ENCODE measurements around the gene BMP5. TPM values are rescaled to one million over a fixed set of nuclear protein-coding genes. Genes with fewer than 3 reads are reported as not detected.

The BMP5 gene
- total RNA-seq, 1 experiment from 2014 or later, result 0.48 TPM

DNA sequence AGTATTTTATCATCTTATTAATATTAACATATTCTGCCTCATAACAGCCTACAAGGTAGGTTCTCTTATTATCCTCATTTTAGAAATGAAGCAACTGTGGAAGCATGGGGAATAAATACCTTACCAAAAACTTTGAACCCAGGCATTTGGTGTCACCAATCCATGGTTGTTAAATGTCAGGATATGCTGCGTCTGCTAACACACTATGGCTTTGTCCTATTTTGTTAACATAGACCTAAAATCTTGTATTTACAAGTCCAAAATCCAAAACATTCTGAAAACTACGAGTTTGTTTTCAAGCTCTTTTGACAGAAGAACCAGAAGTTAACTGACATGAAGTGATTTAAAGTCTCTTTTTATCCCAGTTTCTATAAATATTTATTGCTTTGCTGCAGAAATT, 53.4 kb downstream of the BMP5 start:
- H3K4me3 Mint-ChIP-seq (ENCODE audit: unreplicated experiment), result no peak overlapping the region
- no peaks in the 10 kb centered on the region for H3K27me3 Mint-ChIP-seq (ENCODE audit: insufficient read depth, unreplicated experiment)
- H3K27ac Mint-ChIP-seq (ENCODE audit: unreplicated experiment), result no peak overlapping the region
- no peaks in the 10 kb centered on the region for H3K36me3 Mint-ChIP-seq (ENCODE audit: insufficient read depth, unreplicated experiment)
- no peak for DNase-seq
- ChIA-PET CTCF (no interaction called here), POLR2A (no interaction called here)
- intact Hi-C loops (cut with micrococcal nuclease; ENCODE audit: unreplicated experiment), result no loop called here
- H3K9me3 ChIP-seq, result no peaks in the 10 kb centered on the region; the same call in 1 of the 2 replicates
- peaks cover 23% of the 10 kb centered on the region for H3K4me1 ChIP-seq
- no peaks in the 10 kb centered on the region for H3K27me3 ChIP-seq (replicated peaks; ENCODE audit: control insufficient read depth, insufficient read depth, low read length)
- peaks cover 12% of the 10 kb centered on the region for H3K4me1 Mint-ChIP-seq (ENCODE audit: low read depth, unreplicated experiment)
- no peaks in the 10 kb centered on the region for H3K36me3 ChIP-seq (ENCODE audit: control insufficient read depth, insufficient read depth, low read length)
- H3K9me3 Mint-ChIP-seq (ENCODE audit: unreplicated experiment), result no peaks in the 10 kb centered on the region
- no peak overlapping the region for H3K4me3 ChIP-seq (ENCODE audit: low read depth, low read length)
- no TSS peak for BruUV-seq (replicated peaks)
- TF ChIP-seq, protein P1, sequence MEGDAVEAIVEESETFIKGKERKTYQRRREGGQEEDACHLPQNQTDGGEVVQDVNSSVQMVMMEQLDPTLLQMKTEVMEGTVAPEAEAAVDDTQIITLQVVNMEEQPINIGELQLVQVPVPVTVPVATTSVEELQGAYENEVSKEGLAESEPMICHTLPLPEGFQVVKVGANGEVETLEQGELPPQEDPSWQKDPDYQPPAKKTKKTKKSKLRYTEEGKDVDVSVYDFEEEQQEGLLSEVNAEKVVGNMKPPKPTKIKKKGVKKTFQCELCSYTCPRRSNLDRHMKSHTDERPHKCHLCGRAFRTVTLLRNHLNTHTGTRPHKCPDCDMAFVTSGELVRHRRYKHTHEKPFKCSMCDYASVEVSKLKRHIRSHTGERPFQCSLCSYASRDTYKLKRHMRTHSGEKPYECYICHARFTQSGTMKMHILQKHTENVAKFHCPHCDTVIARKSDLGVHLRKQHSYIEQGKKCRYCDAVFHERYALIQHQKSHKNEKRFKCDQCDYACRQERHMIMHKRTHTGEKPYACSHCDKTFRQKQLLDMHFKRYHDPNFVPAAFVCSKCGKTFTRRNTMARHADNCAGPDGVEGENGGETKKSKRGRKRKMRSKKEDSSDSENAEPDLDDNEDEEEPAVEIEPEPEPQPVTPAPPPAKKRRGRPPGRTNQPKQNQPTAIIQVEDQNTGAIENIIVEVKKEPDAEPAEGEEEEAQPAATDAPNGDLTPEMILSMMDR (IDR thresholded peaks at IDR 0.05; ENCODE audit: insufficient read depth in 1 of 2, low read depth in 1 of 2, low read length in 1 of 2, severe bottlenecking in 1 of 2, unreplicated experiment in 1 of 2), result no peak

DNA sequence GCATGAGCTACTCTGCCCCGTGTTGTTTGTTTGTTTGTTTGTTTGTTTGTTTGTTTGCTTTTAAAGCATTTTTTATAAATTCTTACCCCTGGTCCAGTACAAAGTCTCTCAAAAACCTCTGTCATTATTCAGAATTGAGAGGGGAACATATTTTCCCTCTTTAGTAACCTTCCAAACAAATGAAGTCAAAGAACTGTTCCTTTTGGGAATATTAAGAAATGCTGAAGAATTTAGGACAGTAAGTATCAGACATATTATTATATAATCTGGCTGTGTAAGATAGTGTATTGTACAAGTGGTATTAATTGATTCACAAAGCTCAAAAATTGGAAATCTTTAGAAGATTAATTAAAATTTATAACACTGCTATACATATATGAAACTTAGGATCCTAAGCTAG, 54.7 kb downstream of the BMP5 start:
- Mint-ChIP-seq H3K4me3 (ENCODE audit: unreplicated experiment) (no peak overlapping the region), H3K36me3 (ENCODE audit: insufficient read depth, unreplicated experiment) (no peaks in the 10 kb centered on the region), H3K27me3 (ENCODE audit: insufficient read depth, unreplicated experiment) (no peaks in the 10 kb centered on the region), H3K4me1 (ENCODE audit: low read depth, unreplicated experiment) (peaks cover 7% of the 10 kb centered on the region), H3K27ac (ENCODE audit: unreplicated experiment) (no peak overlapping the region), H3K9me3 (ENCODE audit: unreplicated experiment) (no peaks in the 10 kb centered on the region)
- intact Hi-C loops (cut with micrococcal nuclease; ENCODE audit: unreplicated experiment), result no loop called here
- DNase-seq, result no peak
- ChIA-PET POLR2A (no interaction called here), CTCF (no interaction called here)
- Histone ChIP-seq H3K4me1 (peaks cover 14% of the 10 kb centered on the region), H3K36me3 (ENCODE audit: control insufficient read depth, insufficient read depth, low read length) (no peaks in the 10 kb centered on the region), H3K9me3 (no peaks in the 10 kb centered on the region; the same call in 1 of the 2 replicates), H3K27me3 (replicated peaks; ENCODE audit: control insufficient read depth, insufficient read depth, low read length) (no peaks in the 10 kb centered on the region), H3K4me3 (ENCODE audit: low read depth, low read length) (no peak overlapping the region)
- BruUV-seq (replicated peaks), result no TSS peak
- TF ChIP-seq, protein P1 (IDR thresholded peaks at IDR 0.05; ENCODE audit: insufficient read depth in 1 of 2, low read depth in 1 of 2, low read length in 1 of 2, severe bottlenecking in 1 of 2, unreplicated experiment in 1 of 2), result no peak

DNA sequence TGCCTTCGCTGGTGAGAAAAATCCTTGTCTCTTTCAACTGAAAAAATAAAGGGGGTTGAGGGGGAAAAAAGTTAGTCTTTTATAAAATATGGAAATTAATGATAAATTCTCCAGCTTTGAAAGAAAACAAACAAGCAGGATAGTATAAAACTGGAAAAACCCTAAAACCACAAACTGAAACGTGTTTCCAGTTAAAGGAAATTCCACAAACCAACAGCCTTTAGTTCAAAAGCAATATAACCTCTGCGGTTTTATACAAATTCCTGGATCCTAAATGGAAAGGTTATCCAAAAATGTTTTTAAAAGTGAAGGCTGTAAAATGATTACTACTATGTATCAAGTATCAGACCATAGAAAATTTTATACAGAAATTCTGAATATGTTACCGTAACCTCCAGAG, 55.6 kb downstream of the BMP5 start:
- POLR2A ChIA-PET, result no interaction called here
- Mint-ChIP-seq H3K4me1 (ENCODE audit: low read depth, unreplicated experiment) (peaks cover 2% of the 10 kb centered on the region), H3K27ac (ENCODE audit: unreplicated experiment) (no peak overlapping the region), H3K27me3 (ENCODE audit: insufficient read depth, unreplicated experiment) (no peaks in the 10 kb centered on the region), H3K4me3 (ENCODE audit: unreplicated experiment) (no peak overlapping the region), H3K36me3 (ENCODE audit: insufficient read depth, unreplicated experiment) (no peaks in the 10 kb centered on the region), H3K9me3 (ENCODE audit: unreplicated experiment) (no peaks in the 10 kb centered on the region)
- DNase-seq, result no peak
- intact Hi-C loops (cut with micrococcal nuclease; ENCODE audit: unreplicated experiment), result no loop called here
- no peak overlapping the region for H3K4me3 ChIP-seq (ENCODE audit: low read depth, low read length)
- BruUV-seq (replicated peaks), result no TSS peak
- no peaks in the 10 kb centered on the region for H3K27me3 ChIP-seq (replicated peaks; ENCODE audit: control insufficient read depth, insufficient read depth, low read length)
- peaks cover 8% of the 10 kb centered on the region for H3K4me1 ChIP-seq
- TF ChIP-seq, protein P1 (IDR thresholded peaks at IDR 0.05; ENCODE audit: insufficient read depth in 1 of 2, low read depth in 1 of 2, low read length in 1 of 2, severe bottlenecking in 1 of 2, unreplicated experiment in 1 of 2), result no peak
- no peaks in the 10 kb centered on the region for H3K36me3 ChIP-seq (ENCODE audit: control insufficient read depth, insufficient read depth, low read length)
- no peaks in the 10 kb centered on the region for H3K9me3 ChIP-seq
- CTCF ChIA-PET, result no interaction called here
